Esophagus mucosa (tissue), 1 donor: ENCODE results near the gene PRKCH. TPM values are rescaled to one million over a fixed set of nuclear protein-coding genes. Genes with fewer than 3 reads are reported as not detected.

Source experiments
- ATAC-seq: fragments of 200-7000 bp; cut with Tn5 transposase; one replicate; pipeline ENCODE4 v1.9.1; 2020
- total RNA-seq: library from RNA; stranded (reverse); gene quantifications from one replicate; pipeline ENCODE4 v1.2.4, GENCODE V29; 2023
- donor health status: DM: yes; HTN: yes; CAD: no.

PRKCH gene
- total RNA-seq, 1 donor from 2014 or later = 48.2 TPM

- ATAC-seq = no peak
Observed at GRCh38 chr14:61430066-61430757, 108.8 kb downstream of the PRKCH start.

- ATAC-seq = no peak
Observed at GRCh38 chr14:61433169-61433568, 111.8 kb downstream of the PRKCH start.

GRCh38 chr14:61433828-61434227, 112.4 kb downstream of the PRKCH start:
- ATAC-seq = no peak

GRCh38 chr14:61434311-61434710, 112.9 kb downstream of the PRKCH start:
- no peak for ATAC-seq

GRCh38 chr14:61435563-61436337, 114.4 kb downstream of the PRKCH start:
- ATAC-seq = no peak

GRCh38 chr14:61437381-61437780, 116.0 kb downstream of the PRKCH start:
- ATAC-seq = no peak

GRCh38 chr14:61438036-61438435, 116.7 kb downstream of the PRKCH start:
- ATAC-seq = no peak

GRCh38 chr14:61438497-61438859, 117.1 kb downstream of the PRKCH start:
- ATAC-seq = peak; percentile 6

GRCh38 chr14:61438860-61439765, 117.7 kb downstream of the PRKCH start:
- ATAC-seq = peak; percentile 93

GRCh38 chr14:61439779-61440418, 118.5 kb downstream of the PRKCH start:
- ATAC-seq = no peak

- ATAC-seq = no peak
Observed at GRCh38 chr14:61443481-61443880, 122.1 kb downstream of the PRKCH start.

GRCh38 chr14:61444215-61444768, 122.9 kb downstream of the PRKCH start:
- ATAC-seq = peak; percentile 27

GRCh38 chr14:61451491-61451890, 130.1 kb downstream of the PRKCH start:
- no peak for ATAC-seq

- ATAC-seq = no peak
Observed at GRCh38 chr14:61451891-61452400, 130.6 kb downstream of the PRKCH start.

- ATAC-seq = no peak
Observed at GRCh38 chr14:61452452-61452851, 131.1 kb downstream of the PRKCH start.

GRCh38 chr14:61453103-61453767, 131.9 kb downstream of the PRKCH start:
- no peak for ATAC-seq

GRCh38 chr14:61454545-61454944, 133.2 kb downstream of the PRKCH start:
- no peak for ATAC-seq

- ATAC-seq = no peak
Observed at GRCh38 chr14:61455351-61455750, 134.0 kb downstream of the PRKCH start.

GRCh38 chr14:61456720-61457119, 135.3 kb downstream of the PRKCH start:
- peak; percentile 67 for ATAC-seq

- ATAC-seq = no peak
Observed at GRCh38 chr14:61458766-61459165, 137.4 kb downstream of the PRKCH start.

GRCh38 chr14:61459229-61459628, 137.8 kb downstream of the PRKCH start:
- ATAC-seq = no peak
